Lower lobe of right lung (tissue), 2 donors: ENCODE results near the gene RASGRF2. TPM values are rescaled to one million over a fixed set of nuclear protein-coding genes. Genes with fewer than 3 reads are reported as not detected.

ENCODE experiments used
- ATAC-seq, 2 donors: fragments of 200-7000 bp; cut with Tn5 transposase; one replicate each; pipeline ENCODE4 v1.9.1; 2020 to 2022; ENCODE audit warnings: mild to moderate bottlenecking in 2 of 2, moderate library complexity in 2 of 2
- DNase-seq: peaks from one replicate; pipeline ENCODE4 v3.0.0-alpha.2; 2020
- H3K27ac ChIP-seq: fragments of 200-600 bp; one replicate; pipeline ENCODE4 v1.8.0; 2022
- H3K27me3 ChIP-seq: fragments of 200-600 bp; one replicate; pipeline ENCODE4 v1.8.0; 2022; ENCODE audit warnings: low read depth
- H3K36me3 ChIP-seq: fragments of 200-600 bp; one replicate; pipeline ENCODE4 v1.8.0; 2022; ENCODE audit warnings: mild to moderate bottlenecking
- H3K4me1 ChIP-seq: fragments of 200-600 bp; one replicate; pipeline ENCODE4 v1.8.0; 2022
- H3K4me3 ChIP-seq: fragments of 200-600 bp; one replicate; pipeline ENCODE4 v1.8.0; 2022; ENCODE audit warnings: mild to moderate bottlenecking
- H3K9me3 ChIP-seq: fragments of 200-600 bp; one replicate; pipeline ENCODE4 v1.8.0; 2022
- CTCF ChIP-seq: fragments of 200-600 bp; IDR thresholded peaks from one replicate; pipeline ENCODE4 v1.8.0; 2022; ENCODE audit warnings: antibody characterized with exemption, mild to moderate bottlenecking
- intact Hi-C: fragments of 100-400 bp; cut with DNase I; formaldehyde crosslinking; loops from one replicate; pipeline ENCODE4 v1.11.0; 2022
- total RNA-seq: library from RNA; stranded (reverse); fragmentation: NEBNext Ultra II Directional; extraction: Animal tissue kit (Norgen Biotek cat#: 25700); gene quantifications from one replicate; pipeline ENCODE4 v1.2.1, GENCODE V29; 2021
- donor health status: DM: no; HTN: yes; CAD: no; lungs with severe emphysema.

The RASGRF2 gene
- total RNA-seq, 1 donor from 2014 or later = 6.7 TPM

GRCh38 chr5:81069990-81070389, 109.8 kb downstream of the RASGRF2 start:
- no peaks in the 10 kb centered on the region for H3K4me1 ChIP-seq
- H3K9me3 ChIP-seq = no peaks in the 10 kb centered on the region
- no peak overlapping the region for H3K4me3 ChIP-seq
- H3K36me3 ChIP-seq = no peaks in the 10 kb centered on the region
- H3K27me3 ChIP-seq = no peaks in the 10 kb centered on the region
- DNase-seq = no peak
- no peak overlapping the region for H3K27ac ChIP-seq
- no peak for ATAC-seq
- intact Hi-C loops = no loop called here
- TF ChIP-seq CTCF = no peak

DNA sequence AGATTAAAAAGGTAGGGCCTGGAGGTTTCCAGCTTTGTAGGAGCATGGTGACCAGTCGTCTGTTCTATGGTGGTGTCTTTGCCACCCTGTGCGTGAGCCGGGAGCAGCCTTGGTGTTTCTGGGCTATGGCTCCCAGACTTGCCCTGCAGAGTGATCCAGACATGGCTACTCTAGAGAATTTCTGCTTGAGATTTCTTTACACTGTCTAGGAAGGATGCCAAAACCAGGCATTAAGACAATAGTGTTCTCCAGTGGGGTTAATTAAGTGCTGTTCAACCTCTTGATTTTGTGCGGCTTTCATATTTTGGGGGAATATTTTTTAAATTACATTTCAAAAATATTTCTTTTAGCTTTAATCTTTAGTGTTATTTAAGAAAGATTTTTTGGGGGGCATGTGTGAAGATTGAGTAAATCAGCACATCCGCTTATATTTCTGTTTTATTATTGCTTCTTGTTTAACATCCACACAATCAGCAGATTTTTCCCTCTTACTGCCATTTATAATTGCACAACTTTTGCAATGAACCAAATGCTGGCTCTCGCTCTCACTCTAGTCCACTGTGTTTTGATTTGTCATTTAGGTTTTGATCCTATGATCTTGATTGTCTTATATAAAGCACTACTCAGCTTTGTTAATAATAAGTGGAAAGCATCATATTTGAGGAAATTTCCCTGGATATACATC, 110.5 kb downstream of the RASGRF2 start:
- Histone ChIP-seq H3K9me3 (no peaks in the 10 kb centered on the region), H3K4me1 (no peaks in the 10 kb centered on the region), H3K36me3 (no peaks in the 10 kb centered on the region), H3K27ac (no peak overlapping the region), H3K27me3 (no peaks in the 10 kb centered on the region), H3K4me3 (no peak overlapping the region)
- intact Hi-C loops = no loop called here
- no peak for TF ChIP-seq CTCF
- ATAC-seq = no peak
- no peak for DNase-seq

DNA sequence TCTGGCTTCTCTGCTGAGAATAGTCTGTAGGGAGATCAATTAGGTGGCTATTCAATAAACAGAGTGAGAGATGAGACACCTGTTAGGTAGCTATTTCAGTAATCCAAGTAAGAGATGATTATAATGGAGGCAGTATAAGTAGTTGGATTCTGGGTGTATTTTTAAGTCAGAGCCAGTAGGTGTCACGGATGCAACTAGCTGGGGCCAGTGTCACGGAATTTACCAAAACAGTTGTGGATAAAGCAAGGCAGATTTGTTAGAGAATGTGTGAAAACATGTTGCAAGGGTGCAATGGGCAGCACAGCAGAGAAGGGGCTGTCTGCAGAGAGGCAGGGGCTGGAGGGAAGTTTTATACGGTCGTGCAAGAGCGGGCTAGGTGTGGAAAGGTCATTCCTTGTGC, 114.9 kb downstream of the RASGRF2 start:
- intact Hi-C loops = no loop called here
- Histone ChIP-seq H3K4me3 (no peak overlapping the region), H3K27ac (no peak overlapping the region), H3K36me3 (no peaks in the 10 kb centered on the region), H3K27me3 (no peaks in the 10 kb centered on the region), H3K4me1 (no peaks in the 10 kb centered on the region), H3K9me3 (peaks cover 4% of the 10 kb centered on the region)
- ATAC-seq (no peak), DNase-seq (no peak)
- no peak for TF ChIP-seq CTCF

- no peak overlapping the region for H3K4me3 ChIP-seq
- no peaks in the 10 kb centered on the region for H3K36me3 ChIP-seq
- intact Hi-C loops = no loop called here
- ATAC-seq (no peak), DNase-seq (no peak)
- no peak for TF ChIP-seq CTCF
- no peak overlapping the region for H3K27ac ChIP-seq
- no peaks in the 10 kb centered on the region for H3K4me1 ChIP-seq
- H3K27me3 ChIP-seq = no peaks in the 10 kb centered on the region
- H3K9me3 ChIP-seq = peaks cover 4% of the 10 kb centered on the region
Measured at GRCh38 chr5:81077105-81077504, 116.9 kb downstream of the RASGRF2 start.

DNA sequence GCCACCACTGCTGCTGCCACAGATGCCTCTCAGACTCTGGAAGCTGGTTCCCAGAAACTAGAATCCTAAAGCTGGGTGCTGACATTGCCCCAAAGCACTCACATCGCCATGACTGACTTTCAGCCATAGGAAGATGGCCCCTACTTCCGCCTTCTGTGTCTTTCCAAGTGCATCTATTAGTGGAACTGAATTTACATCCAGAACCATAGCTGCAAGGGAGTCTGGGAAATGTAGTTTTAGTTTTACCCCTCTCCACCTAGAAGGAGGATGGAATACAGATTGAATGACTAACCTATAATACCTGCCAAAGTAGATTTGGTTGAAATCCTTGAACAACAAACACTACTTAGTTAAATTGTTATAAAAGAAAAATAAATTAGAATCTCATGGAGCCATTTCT, 118.8 kb downstream of the RASGRF2 start:
- Histone ChIP-seq H3K36me3 (no peaks in the 10 kb centered on the region), H3K27me3 (no peaks in the 10 kb centered on the region), H3K9me3 (peaks cover 4% of the 10 kb centered on the region), H3K27ac (no peak overlapping the region), H3K4me1 (no peaks in the 10 kb centered on the region), H3K4me3 (no peak overlapping the region)
- intact Hi-C loops = no loop called here
- no peak for TF ChIP-seq CTCF
- ATAC-seq (no peak), DNase-seq (no peak)
